GM18909 (cell line): ENCODE results near the gene MASP2.
"Not testable (repeated sequence)": the region's sequence is repeated elsewhere in the genome, so short reads cannot be mapped to it uniquely, and the experiment has no call there.

Experiments
- ATAC-seq: cut with Tn5 transposase; IDR thresholded peaks from one replicate; pipeline ENCODE4 v1.9.1; 2021; ENCODE audit warnings: mild to moderate bottlenecking; ENCODE audit not compliant: unreplicated experiment, poor library complexity

MASP2 gene

GRCh38 chr1:11059155-11059967, 12.3 kb upstream of the MASP2 start:
- ATAC-seq = peak; percentile 30

- ATAC-seq = no peak
These were observed 11.6 kb upstream of the MASP2 start for GRCh38 chr1:11058595-11059154.

- ATAC-seq = no peak
These were observed 11.0 kb upstream of the MASP2 start for GRCh38 chr1:11058026-11058425.

- no peak for ATAC-seq
These were observed 10.4 kb upstream of the MASP2 start for GRCh38 chr1:11057477-11057876.

- no peak for ATAC-seq
These were observed 9.5 kb upstream of the MASP2 start for GRCh38 chr1:11056504-11056903.

GRCh38 chr1:11055676-11056075, 8.6 kb upstream of the MASP2 start:
- ATAC-seq = no peak

GRCh38 chr1:11054666-11055065, 7.6 kb upstream of the MASP2 start:
- no peak for ATAC-seq

GRCh38 chr1:11054181-11054580, 7.1 kb upstream of the MASP2 start:
- no peak for ATAC-seq

GRCh38 chr1:11053758-11054137, 6.7 kb upstream of the MASP2 start:
- ATAC-seq = no peak

- no peak for ATAC-seq
These were observed 6.1 kb upstream of the MASP2 start for GRCh38 chr1:11052839-11053757.

- ATAC-seq = no peak
These were observed 4.9 kb upstream of the MASP2 start for GRCh38 chr1:11051781-11052511.

- not testable (repeated sequence) for ATAC-seq
These were observed 4.1 kb upstream of the MASP2 start for GRCh38 chr1:11051121-11051520.

GRCh38 chr1:11046270-11046566, 821 bp downstream of the MASP2 start:
- ATAC-seq = no peak

GRCh38 chr1:11045428-11046269, 1.4 kb downstream of the MASP2 start:
- ATAC-seq = no peak

- no peak for ATAC-seq
These were observed 2.1 kb downstream of the MASP2 start for GRCh38 chr1:11044849-11045427.

- ATAC-seq = no peak
These were observed 2.8 kb downstream of the MASP2 start for GRCh38 chr1:11044086-11044848.

GRCh38 chr1:11042995-11043874, 3.8 kb downstream of the MASP2 start:
- no peak for ATAC-seq

- ATAC-seq = no peak
These were observed 5.0 kb downstream of the MASP2 start for GRCh38 chr1:11042065-11042464.
